ENCODE measurements around the gene CTTNBP2. TPM values are rescaled to one million over a fixed set of nuclear protein-coding genes. Genes with fewer than 3 reads are reported as not detected.

Gene CTTNBP2
- total RNA-seq, 1 experiment from 2014 or later = 4.8 TPM

GRCh38 chr7:117870448-117871130, 2.7 kb downstream of the CTTNBP2 start:
- no peak for DNase-seq (ENCODE audit: low spot score)

- no peak for DNase-seq (ENCODE audit: low spot score)
Measured at GRCh38 chr7:117869374-117869773, 3.9 kb downstream of the CTTNBP2 start.

- no peak for DNase-seq (ENCODE audit: low spot score)
Measured at GRCh38 chr7:117863618-117864017, 9.6 kb downstream of the CTTNBP2 start.

- no peak for DNase-seq (ENCODE audit: low spot score)
Measured at GRCh38 chr7:117862378-117862777, 10.9 kb downstream of the CTTNBP2 start.

GRCh38 chr7:117859246-117859812, 13.9 kb downstream of the CTTNBP2 start:
- DNase-seq (ENCODE audit: low spot score) = no peak

- DNase-seq (ENCODE audit: low spot score) = no peak
Measured at GRCh38 chr7:117858712-117859111, 14.5 kb downstream of the CTTNBP2 start.

- DNase-seq (ENCODE audit: low spot score) = no peak
Measured at GRCh38 chr7:117857718-117858117, 15.5 kb downstream of the CTTNBP2 start.

GRCh38 chr7:117856196-117856595, 17.0 kb downstream of the CTTNBP2 start:
- no peak for DNase-seq (ENCODE audit: low spot score)

GRCh38 chr7:117854186-117854585, 19.1 kb downstream of the CTTNBP2 start:
- DNase-seq (ENCODE audit: low spot score) = no peak

GRCh38 chr7:117848941-117849340, 24.3 kb downstream of the CTTNBP2 start:
- no peak for DNase-seq (ENCODE audit: low spot score)

GRCh38 chr7:117844678-117845077, 28.6 kb downstream of the CTTNBP2 start:
- DNase-seq (ENCODE audit: low spot score) = no peak

- no peak for DNase-seq (ENCODE audit: low spot score)
Measured at GRCh38 chr7:117841611-117842010, 31.6 kb downstream of the CTTNBP2 start.

GRCh38 chr7:117841011-117841410, 32.2 kb downstream of the CTTNBP2 start:
- no peak for DNase-seq (ENCODE audit: low spot score)

- no peak for DNase-seq (ENCODE audit: low spot score)
Measured at GRCh38 chr7:117839507-117839906, 33.7 kb downstream of the CTTNBP2 start.

GRCh38 chr7:117837841-117838240, 35.4 kb downstream of the CTTNBP2 start:
- DNase-seq (ENCODE audit: low spot score) = no peak

- DNase-seq (ENCODE audit: low spot score) = no peak
Measured at GRCh38 chr7:117835016-117835664, 38.1 kb downstream of the CTTNBP2 start.

GRCh38 chr7:117830422-117830954, 42.8 kb downstream of the CTTNBP2 start:
- no peak for DNase-seq (ENCODE audit: low spot score)

- DNase-seq (ENCODE audit: low spot score) = no peak
Measured at GRCh38 chr7:117829450-117830117, 43.7 kb downstream of the CTTNBP2 start.

GRCh38 chr7:117828825-117829224, 44.4 kb downstream of the CTTNBP2 start:
- peak; percentile 23 for DNase-seq (ENCODE audit: low spot score)

GRCh38 chr7:117827862-117828261, 45.4 kb downstream of the CTTNBP2 start:
- peak; percentile 97 for DNase-seq (ENCODE audit: low spot score)

GRCh38 chr7:117825132-117825531, 48.1 kb downstream of the CTTNBP2 start:
- peak; percentile 33 for DNase-seq (ENCODE audit: low spot score)

- no peak for DNase-seq (ENCODE audit: low spot score)
Measured at GRCh38 chr7:117824592-117824991, 48.6 kb downstream of the CTTNBP2 start.

All from H4 (cell line).